IMR-90 (cell line): ENCODE data around the gene IRAK4.

Experiments
- CTCF ChIP-seq: conservative IDR thresholded peaks from 2 replicates; pipeline ENCODE4 v1.5.1; 2012; ENCODE audit warnings: mild to moderate bottlenecking, low read depth, low read length, improper control_type of control experiment
- MAFK ChIP-seq: IDR thresholded peaks from 2 replicates; pipeline ENCODE4 v1.6.1; 2012; ENCODE audit warnings: low read depth, low read length, improper control_type of control experiment
- MAZ ChIP-seq: IDR thresholded peaks from 2 replicates; pipeline ENCODE4 v1.6.1; 2012; ENCODE audit warnings: low read depth, mild to moderate bottlenecking, low read length, improper control_type of control experiment, moderate library complexity, borderline replicate concordance
- MXI1 ChIP-seq: IDR thresholded peaks from 2 replicates; pipeline ENCODE4 v1.6.1; 2012; ENCODE audit warnings: low read depth, mild to moderate bottlenecking, low read length, moderate library complexity, borderline replicate concordance
- POLR2A ChIP-seq: IDR thresholded peaks from 2 replicates; pipeline ENCODE4 v1.6.1; 2012; ENCODE audit warnings: mild to moderate bottlenecking, low read depth, low read length
- RAD21 ChIP-seq: IDR thresholded peaks from 2 replicates; pipeline ENCODE4 v1.6.1; 2012; ENCODE audit warnings: low read length, improper control_type of control experiment
- RFX5 ChIP-seq: IDR thresholded peaks from 2 replicates; pipeline ENCODE4 v1.8.0; 2012; ENCODE audit warnings: low read depth, mild to moderate bottlenecking, low read length, moderate library complexity
- SMC3 ChIP-seq: fragments of 150-350 bp; IDR thresholded peaks from 2 replicates; pipeline ENCODE4 v1.6.1; 2016; ENCODE audit warnings: low read depth, mild to moderate bottlenecking, antibody characterized with exemption, low read length, moderate library complexity
- USF2 ChIP-seq: fragments of 150-350 bp; IDR thresholded peaks from 2 replicates; pipeline ENCODE4 v1.6.1; 2017; ENCODE audit warnings: mild to moderate bottlenecking, antibody characterized with exemption, low read length, low read depth

- TF ChIP-seq CTCF (no peak), RAD21 (no peak), USF2 (no peak), MXI1 (no peak), POLR2A (no peak), MAZ (no peak), MAFK (no peak), SMC3 (no peak), RFX5 (no peak)
Observed at GRCh38 chr12:43749016-43749415, 9.7 kb upstream of the IRAK4 start.
